Limb (tissue), 2 donors: ENCODE measurements around the gene LDLRAD4.

Source experiments
- DNase-seq, 2 donors: peaks; one replicate each; pipeline ENCODE4 v3.0.0-alpha.2; 2016; ENCODE audit errors: extremely low spot score in 2 of 2

Gene LDLRAD4

DNA sequence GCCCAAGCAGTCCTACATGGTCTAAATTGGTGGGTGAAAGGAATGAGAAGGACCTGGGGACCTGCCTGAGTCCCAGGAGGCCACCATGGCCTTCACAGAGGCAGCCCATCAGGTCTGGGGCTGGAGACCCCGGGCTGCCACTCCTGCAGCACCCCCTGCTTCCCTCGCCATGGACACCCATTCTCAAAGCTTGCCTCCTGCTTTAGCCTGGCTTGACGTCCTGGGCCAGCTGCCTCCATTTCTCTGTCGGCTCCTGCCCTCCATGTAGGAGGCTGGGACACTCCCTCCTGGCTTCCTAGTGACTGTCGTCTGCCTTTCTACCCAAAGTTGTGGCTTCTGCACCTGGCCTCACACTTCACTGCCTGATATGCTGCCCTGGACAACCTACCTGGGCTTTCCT, 309.2 kb downstream of the LDLRAD4 start:
- DNase-seq: no peak

- no peak for DNase-seq
These were observed 310.3 kb downstream of the LDLRAD4 start for GRCh38 chr18:13528739-13529392.

DNA sequence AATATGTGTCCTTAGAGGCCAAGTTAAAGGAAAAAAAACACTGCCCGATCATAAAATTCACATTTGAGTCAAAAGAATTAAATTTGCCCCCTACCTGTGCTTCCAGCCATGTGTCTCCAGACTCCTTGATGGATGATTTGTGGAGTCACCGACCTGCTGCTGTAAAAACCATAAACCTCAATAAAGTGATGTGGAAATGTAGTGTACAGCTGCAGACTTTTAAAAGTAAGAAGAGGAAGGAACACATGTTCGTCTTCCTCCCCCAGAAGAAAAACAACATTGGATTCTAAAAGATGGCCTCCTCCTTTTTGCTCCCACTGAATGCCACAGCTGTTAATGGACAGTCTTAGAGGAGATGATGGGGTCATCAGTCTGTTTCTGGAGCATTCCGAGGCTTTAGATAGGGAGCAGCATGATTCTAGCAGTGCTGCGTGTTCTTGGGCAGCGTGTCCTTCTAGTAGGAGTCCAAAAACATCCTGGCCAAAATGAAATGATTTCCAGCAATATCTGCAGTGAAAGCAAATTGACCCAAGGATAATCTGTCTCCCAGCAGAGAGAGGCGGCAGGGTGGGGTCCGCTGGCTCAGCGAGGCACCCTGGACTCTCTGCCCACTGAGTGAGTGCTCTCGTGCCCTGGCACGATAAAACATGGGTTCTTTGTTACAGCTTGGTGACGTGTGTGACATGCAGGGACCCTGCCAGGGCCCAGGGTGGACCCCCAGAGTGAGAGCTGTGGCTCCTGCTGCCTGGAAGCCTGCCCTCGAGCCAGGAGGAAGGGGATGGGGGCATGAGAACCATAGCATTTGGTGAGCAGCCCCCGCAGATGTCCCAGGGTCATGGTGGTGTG, 311.7 kb downstream of the LDLRAD4 start:
- no peak for DNase-seq

DNA sequence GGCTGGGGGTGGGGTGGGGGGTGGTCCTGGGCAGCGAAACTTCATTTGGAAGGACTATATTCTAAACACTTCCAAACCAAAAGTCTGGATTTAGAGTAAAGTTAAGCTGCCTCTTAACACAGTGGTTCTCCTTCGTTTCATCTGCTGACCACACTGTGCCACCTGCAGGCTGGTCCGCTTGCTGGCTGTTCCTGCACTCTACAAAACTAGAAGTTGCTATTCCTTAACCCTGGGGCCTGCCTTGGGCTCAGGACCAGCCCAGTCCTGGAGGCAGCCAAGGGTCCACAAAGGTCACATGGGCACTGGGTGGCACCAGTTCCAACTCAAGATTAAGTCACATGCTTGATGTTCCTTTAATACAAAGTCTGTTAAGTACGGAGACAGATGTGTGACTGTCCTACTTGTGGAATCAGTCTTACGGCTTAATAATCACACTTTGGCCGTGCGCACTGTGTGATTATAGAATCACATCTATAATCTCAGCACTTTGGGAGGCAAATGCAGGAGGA, 312.4 kb downstream of the LDLRAD4 start:
- peak; percentile 47 to 67 for DNase-seq

GRCh38 chr18:13531681-13532325, 313.2 kb downstream of the LDLRAD4 start:
- no peak for DNase-seq

- DNase-seq: peak in 1 of 2 donors; percentile 15
These were observed 314.0 kb downstream of the LDLRAD4 start for GRCh38 chr18:13532406-13533075.

- no peak for DNase-seq
These were observed 316.1 kb downstream of the LDLRAD4 start for GRCh38 chr18:13534631-13535030.

DNA sequence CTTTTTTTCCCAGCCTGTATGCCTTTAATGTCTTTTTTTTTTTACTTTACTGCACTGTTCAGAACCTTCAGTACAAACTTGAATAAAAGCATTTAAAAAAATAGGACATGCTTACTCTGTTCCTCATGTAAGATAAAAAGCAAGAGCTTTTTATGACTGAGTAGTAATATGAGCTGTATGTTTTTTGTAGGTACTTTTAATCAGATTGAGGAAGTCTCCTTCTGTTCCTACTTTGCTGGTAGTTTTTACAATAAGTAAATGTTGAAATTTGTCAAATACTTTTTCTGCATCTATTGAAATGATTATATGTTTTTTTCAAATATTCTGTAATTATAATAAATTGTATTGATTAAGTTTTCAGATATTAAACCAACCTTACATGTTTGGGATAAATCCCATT, 318.0 kb downstream of the LDLRAD4 start:
- DNase-seq: no peak

- DNase-seq: peak in 1 of 2 donors; percentile 7
These were observed 318.6 kb downstream of the LDLRAD4 start for GRCh38 chr18:13537022-13537780.

GRCh38 chr18:13538630-13539029, 320.1 kb downstream of the LDLRAD4 start:
- DNase-seq: peak in 1 of 2 donors; percentile 1

- DNase-seq: peak in 1 of 2 donors; percentile 22
These were observed 320.5 kb downstream of the LDLRAD4 start for GRCh38 chr18:13539050-13539449.

DNA sequence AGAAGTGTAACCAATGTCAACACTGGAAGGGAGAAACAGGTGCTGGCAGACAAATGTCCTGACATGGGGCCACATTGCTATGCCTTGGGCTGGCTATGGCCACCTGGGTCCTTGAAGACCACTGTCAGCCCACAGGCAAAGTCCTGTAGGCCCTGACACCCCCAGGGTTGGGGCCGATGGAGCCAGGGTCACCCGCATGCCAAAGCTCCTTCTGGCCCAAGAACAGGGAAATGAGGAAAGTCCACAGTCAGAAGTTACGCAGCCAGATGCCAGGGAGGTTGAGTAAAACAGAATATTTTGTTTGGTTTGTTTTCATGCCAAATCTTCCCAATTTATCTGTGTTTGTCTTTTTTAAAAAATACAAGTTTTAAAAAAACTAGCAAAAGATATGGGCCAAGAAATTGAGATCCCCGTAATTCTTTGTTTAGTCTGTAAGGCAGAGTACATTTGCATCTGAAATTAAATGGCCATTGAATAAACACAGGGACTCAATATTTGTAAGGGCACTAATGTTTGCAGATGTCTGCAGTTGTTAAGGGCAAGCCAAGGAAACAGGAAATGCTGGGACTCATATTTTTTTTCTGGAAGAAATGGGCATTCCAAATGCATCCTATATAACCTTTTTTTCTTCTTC, 321.4 kb downstream of the LDLRAD4 start:
- peak in 1 of 2 donors; percentile 18 for DNase-seq

GRCh38 chr18:13540477-13541182, 322.1 kb downstream of the LDLRAD4 start:
- peak in 1 of 2 donors; percentile 26 for DNase-seq

GRCh38 chr18:13541621-13542519, 323.3 kb downstream of the LDLRAD4 start:
- DNase-seq: peak in 1 of 2 donors; percentile 11

DNA sequence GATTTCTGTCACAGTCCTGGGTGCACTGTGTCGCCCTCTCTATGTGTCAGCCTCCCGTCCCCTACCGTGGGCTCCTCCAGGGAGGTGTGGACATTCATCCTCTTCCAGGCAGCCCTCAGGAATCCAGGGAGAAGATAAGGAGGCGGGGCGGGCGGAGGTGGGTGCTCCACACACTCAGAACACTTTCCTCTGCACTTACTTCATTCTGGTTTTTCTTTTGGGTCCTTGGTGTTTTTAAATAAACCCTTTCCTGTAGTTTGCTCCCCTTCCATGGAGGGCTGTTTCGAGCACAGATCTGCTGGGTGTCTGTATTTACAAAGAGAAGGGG, 323.9 kb downstream of the LDLRAD4 start:
- no peak for DNase-seq

DNA sequence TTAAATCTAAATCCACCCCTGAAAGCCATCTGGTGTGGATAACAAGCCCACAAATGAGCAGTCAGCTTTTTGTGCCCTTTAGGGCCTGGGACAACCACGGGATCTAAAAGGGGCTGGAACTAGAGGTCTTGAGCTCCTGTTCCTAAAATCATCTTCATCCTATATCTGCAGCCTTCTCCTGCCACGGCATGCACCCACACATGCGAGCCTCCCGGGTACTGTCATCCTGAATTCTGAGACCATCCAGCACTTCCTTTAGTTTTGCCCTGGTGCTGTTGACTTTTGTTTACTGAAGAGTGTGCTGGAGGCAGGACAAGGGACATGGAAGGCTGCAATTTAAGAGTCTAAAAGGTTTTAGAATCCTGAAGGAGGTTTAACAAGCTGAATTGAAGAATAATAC, 324.6 kb downstream of the LDLRAD4 start:
- no peak for DNase-seq

DNA sequence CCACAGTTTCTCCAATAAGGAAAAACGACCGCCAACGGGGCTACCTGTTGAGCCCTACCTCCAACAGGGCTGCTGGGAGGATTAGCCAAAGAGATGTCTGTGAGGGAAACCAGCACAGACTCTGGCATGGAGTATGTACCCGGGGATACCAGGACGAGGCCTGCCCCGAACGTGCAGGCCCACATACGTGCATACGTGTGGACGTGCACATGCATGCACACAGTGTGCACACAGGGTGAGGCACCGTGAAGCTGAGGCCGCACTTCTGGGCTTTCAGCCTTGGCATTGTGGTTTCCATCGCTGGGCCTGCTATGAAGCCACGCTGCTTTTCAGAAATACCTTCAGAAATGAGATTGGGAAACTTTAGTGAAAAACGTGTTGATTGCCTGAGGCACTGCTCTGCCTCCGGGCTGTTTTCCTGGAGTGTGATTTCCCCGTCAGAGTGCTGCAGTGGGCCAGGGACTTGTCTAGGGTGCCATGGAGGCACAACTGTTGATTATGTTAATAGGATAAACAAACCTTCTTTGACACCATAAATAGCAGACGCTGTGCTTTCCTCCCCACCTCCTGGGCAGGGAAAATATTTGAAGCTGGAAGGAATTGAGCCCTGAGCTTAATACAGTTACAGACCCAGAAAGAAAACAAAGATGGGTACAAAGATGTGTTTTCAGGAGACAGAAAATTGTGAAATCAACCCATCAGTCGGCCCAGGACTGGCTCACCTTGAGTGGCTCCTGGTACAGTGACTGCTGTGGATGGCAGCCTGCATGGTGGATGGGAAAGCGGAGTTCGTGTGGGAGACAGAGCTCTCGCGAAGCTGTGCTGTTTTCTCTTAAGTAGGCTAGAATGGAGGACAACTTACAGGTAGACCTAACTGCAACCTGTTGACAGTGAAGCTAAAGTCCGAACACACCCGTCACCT, 325.5 kb downstream of the LDLRAD4 start:
- peak in 1 of 2 donors; percentile 12 for DNase-seq

DNA sequence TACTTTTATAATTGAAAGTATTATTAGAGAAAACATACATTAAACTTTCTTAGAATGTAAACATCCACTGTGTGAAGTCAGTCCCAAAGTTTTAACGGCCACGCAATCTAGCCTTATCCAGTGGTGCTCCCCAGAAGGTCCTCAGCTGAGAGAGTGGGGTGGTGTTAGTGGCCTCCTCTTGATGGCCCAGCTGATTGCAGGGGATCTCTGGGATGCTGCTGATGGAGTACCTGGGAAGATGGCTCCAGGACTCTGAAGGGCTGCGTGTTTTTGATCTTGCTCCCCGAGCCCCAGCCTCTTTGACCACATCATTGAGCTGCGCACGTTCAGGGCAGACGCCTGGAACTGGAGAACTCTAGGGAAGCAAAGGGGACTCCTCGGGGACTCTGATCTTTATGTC, 326.4 kb downstream of the LDLRAD4 start:
- DNase-seq: no peak
